Small intestine (tissue), 16 donors: ENCODE results near the gene BEND5. TPM values are rescaled to one million over a fixed set of nuclear protein-coding genes. Genes with fewer than 3 reads are reported as not detected.

Source experiments
- DNase-seq, 2 donors: peaks; one replicate each; pipeline versions ENCODE4 v3.0.0 to v3.0.0-alpha.2; 2013
- FAIRE-seq: peaks from 2 replicates; lab custom pipeline; 2012; peaks lifted over from hg19 to GRCh38; lab: Jason Lieb, UNC
- H3K27ac ChIP-seq, 3 donors: one replicate each; pipeline ENCODE4 v1.5.1; 2013; ENCODE audit warnings: low read length in 2 of 3, mild to moderate bottlenecking in 2 of 3, control low read depth in 1 of 3, inconsistent platforms in 1 of 3, low read depth in 1 of 3, moderate library complexity in 1 of 3
- H3K27me3 ChIP-seq, 3 donors: one replicate each; pipeline ENCODE4 v1.6.1; 2013; ENCODE audit warnings: low read length in 3 of 3, inconsistent platforms in 1 of 3; ENCODE audit not compliant: control insufficient read depth in 3 of 3, insufficient read depth in 3 of 3
- H3K36me3 ChIP-seq, 3 donors: one replicate each; pipeline ENCODE4 v1.6.1; 2013; ENCODE audit warnings: low read length in 3 of 3, inconsistent platforms in 1 of 3, low read depth in 1 of 3, mild to moderate bottlenecking in 1 of 3, moderate library complexity in 1 of 3; ENCODE audit not compliant: control insufficient read depth in 3 of 3, insufficient read depth in 2 of 3
- H3K4me1 ChIP-seq, 3 donors: one replicate each; pipeline ENCODE4 v1.6.1; 2013; ENCODE audit warnings: low read length in 2 of 3, inconsistent platforms in 1 of 3, low read depth in 1 of 3, mild to moderate bottlenecking in 1 of 3, moderate library complexity in 1 of 3; ENCODE audit not compliant: control insufficient read depth in 3 of 3, insufficient read depth in 2 of 3
- H3K4me3 ChIP-seq, 3 donors: one replicate each; pipeline ENCODE4 v1.5.1; 2013; ENCODE audit warnings: low read length in 3 of 3, control low read depth in 1 of 3, inconsistent platforms in 1 of 3, low read depth in 1 of 3, mild to moderate bottlenecking in 1 of 3, moderate library complexity in 1 of 3
- H3K9me3 ChIP-seq, 2 donors: one replicate each; pipeline ENCODE4 v1.6.1; 2013; ENCODE audit warnings: low read depth in 1 of 2, low read length in 1 of 2; ENCODE audit not compliant: control insufficient read depth in 2 of 2, insufficient read depth in 1 of 2
- WGBS, 3 donors: extraction: QIAGEN DNeasy Blood & Tissue Kit; methylation state at CpG; one replicate each; pipeline ENCODE4 v1.1.7; 2013; 5-methylcytosine and 5-hydroxymethylcytosine counted together
- long read RNA-seq, 10 donors: transcript quantifications; one replicate each; lab custom pipeline, GENCODE V29; 2026
- polyA plus RNA-seq, 4 donors: library from polyadenylated mRNA; stranded (reverse) in 3 of 4; unstranded in 1 of 4; fragments of 200-250 nt in 3 of 4; fragments of 120-200 nt in 1 of 4; gene quantifications; one replicate each; pipeline versions ENCODE4 v1.2.1 to v1.2.3, GENCODE V29; 2013
- donor health status: healthy with polysubstance abuse.
- donor health status: control.
- donor health status: control.
- donor health status: Bipolar disorder and iron deficiency.
- donor health status: healthy.

Gene BEND5, protein sequence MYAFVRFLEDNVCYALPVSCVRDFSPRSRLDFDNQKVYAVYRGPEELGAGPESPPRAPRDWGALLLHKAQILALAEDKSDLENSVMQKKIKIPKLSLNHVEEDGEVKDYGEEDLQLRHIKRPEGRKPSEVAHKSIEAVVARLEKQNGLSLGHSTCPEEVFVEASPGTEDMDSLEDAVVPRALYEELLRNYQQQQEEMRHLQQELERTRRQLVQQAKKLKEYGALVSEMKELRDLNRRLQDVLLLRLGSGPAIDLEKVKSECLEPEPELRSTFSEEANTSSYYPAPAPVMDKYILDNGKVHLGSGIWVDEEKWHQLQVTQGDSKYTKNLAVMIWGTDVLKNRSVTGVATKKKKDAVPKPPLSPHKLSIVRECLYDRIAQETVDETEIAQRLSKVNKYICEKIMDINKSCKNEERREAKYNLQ
- 1 to 10 TPM in 3 of 4 donors, under 1 TPM in 1; 0.45 to 4.7 (median 2.9) TPM for polyA plus RNA-seq
- long read RNA-seq, donor 1: 0 reads
- long read RNA-seq, donor 2: 0 reads
- long read RNA-seq, donor 3, partial matches to known transcripts: 0 of 5 reads
- long read RNA-seq, donor 3, other reads (novel, unspliced or antisense): 0 of 5 reads
- long read RNA-seq, donor 4: 0 reads
- long read RNA-seq, donor 5, partial matches to known transcripts: 0 of 2 reads
- long read RNA-seq, donor 5, other reads (novel, unspliced or antisense): 0 of 2 reads
- long read RNA-seq, donor 6, partial matches to known transcripts: 0 of 1 reads
- long read RNA-seq, donor 6, other reads (novel, unspliced or antisense): 0 of 1 reads
- long read RNA-seq, donor 7: 0 reads
- long read RNA-seq, donor 8, transcript BEND5-201 (6 exons, 1,716 nt): major isoform, 7 of 7 reads
- long read RNA-seq, donor 8, partial matches to known transcripts: 0 of 7 reads
- long read RNA-seq, donor 8, other reads (novel, unspliced or antisense): 0 of 7 reads
- long read RNA-seq, donor 9: 0 reads
- long read RNA-seq, donor 10, partial matches to known transcripts: 0 of 4 reads
- long read RNA-seq, donor 10, other reads (novel, unspliced or antisense): 0 of 4 reads

DNA sequence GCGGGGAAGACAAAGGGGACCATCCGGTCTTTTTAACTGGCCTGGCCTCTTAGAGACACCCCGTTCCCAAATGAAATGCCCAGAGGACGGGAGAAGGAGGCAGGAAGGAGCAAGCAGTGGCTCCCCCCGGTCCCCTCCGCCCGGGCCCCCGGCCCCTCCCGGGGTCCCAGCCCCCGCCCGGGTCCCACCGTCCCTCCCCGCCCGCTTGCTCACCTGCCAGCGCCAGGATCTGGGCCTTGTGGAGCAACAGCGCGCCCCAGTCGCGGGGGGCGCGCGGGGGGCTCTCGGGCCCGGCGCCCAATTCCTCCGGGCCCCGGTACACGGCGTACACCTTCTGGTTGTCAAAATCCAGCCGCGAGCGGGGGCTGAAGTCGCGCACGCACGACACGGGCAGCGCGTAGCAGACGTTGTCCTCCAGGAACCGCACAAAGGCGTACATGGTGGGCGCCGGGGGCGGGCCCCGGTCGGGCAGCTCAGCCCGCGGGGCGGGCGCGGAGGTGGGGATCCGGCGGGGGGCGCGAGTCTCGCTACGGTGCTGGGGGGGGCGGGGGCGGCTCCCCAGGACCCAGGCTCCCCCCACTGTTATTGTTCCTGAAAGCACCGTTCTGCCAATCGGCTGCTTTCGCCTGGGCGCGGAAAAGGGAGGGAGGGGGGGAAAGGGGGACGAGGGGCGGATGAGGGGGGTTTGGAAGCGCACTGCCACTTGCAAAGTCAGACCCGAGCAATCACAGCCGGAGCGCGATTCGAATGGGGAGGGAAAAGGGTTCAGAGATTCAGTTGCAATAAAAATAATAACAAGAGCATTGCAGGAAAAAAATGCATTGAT is at the start of gene BEND5:
Gene BEND5, minus strand, starts transcription at position 499 of the 826 bp plus-strand sequence. Its CDS starts 60 bp downstream, at position 439.
- FAIRE-seq (no peak), DNase-seq (peak; percentile 17 to 67)
- Histone ChIP-seq H3K4me1 (peaks cover 0 to 22% (median 8%) of the 10 kb centered on the region in 3 donors), H3K36me3 (no peaks in the 10 kb centered on the region), H3K9me3 (no peaks in the 10 kb centered on the region), H3K27ac (peak within 1 kb of the TSS in 1 of 3 donors; percentile 54), H3K4me3 (peak within 1 kb of the TSS; percentile 62 to 72 (median 63)), H3K27me3 (peaks cover 0 to 5% (median 0%) of the 10 kb centered on the region in 3 donors)
- 1% methylated on average over 52 to 73 of the region's 73 CpGs for WGBS, 3 donors

DNA sequence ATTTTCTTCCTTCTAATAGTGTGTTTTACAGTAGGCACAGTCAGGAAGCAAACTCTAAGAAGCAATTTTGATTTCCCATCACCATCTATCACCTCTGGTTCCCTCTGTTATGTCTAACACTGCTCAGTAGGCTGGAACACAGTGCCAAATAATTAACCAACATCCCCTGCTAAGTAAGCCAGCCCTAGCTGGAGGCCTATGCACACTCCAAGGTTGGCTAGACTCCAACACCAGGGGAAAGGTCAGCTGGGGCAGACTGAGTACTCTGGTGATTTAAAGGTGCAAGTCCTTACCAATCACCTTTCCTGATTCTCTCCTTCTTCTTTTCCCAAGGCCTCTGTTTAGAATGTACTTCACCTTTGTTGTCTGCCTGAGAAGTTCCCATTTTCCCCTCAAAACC is 46.5 kb upstream of the BEND5 start:
- Histone ChIP-seq H3K36me3 (no peaks in the 10 kb centered on the region), H3K4me1 (peaks cover 2 to 11% (median 2%) of the 10 kb centered on the region in 3 donors), H3K4me3 (no peak overlapping the region), H3K27me3 (peaks cover 0 to 11% (median 0%) of the 10 kb centered on the region in 3 donors), H3K27ac (peak overlapping the region in 1 of 3 donors; percentile 0), H3K9me3 (no peaks in the 10 kb centered on the region)
- no peak for FAIRE-seq
- peak; percentile 83 to 92 for DNase-seq

DNA sequence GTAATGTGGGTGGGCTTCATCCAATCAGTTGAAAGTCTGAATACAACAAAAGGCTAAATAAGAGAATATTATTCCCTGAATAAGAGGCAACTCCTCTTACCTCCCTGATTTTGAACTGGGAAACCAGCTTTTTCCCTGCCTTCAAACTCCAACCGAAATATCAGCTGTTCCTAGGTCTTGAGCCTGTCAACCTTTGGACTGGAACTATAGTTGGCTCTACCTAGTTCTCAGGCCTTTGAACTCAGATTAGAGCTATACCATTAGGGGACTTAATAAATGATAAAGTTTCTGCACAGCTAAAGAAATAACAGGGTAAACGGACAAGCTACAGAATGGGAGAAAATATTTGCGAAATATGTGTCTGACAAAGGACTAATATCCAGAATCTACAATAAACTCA is 43.8 kb upstream of the BEND5 start:
- no peak for FAIRE-seq
- no peaks in the 10 kb centered on the region for H3K9me3 ChIP-seq
- H3K4me3 ChIP-seq: no peak overlapping the region
- no peaks in the 10 kb centered on the region for H3K27me3 ChIP-seq
- peak; percentile 46 to 78 for DNase-seq
- peaks cover 2 to 6% (median 2%) of the 10 kb centered on the region in 3 donors for H3K4me1 ChIP-seq
- WGBS, 3 donors: 28 to 70% (median 48%) methylated on average over 3 of the region's 3 CpGs
- H3K27ac ChIP-seq: no peak overlapping the region
- H3K36me3 ChIP-seq: no peaks in the 10 kb centered on the region

DNA sequence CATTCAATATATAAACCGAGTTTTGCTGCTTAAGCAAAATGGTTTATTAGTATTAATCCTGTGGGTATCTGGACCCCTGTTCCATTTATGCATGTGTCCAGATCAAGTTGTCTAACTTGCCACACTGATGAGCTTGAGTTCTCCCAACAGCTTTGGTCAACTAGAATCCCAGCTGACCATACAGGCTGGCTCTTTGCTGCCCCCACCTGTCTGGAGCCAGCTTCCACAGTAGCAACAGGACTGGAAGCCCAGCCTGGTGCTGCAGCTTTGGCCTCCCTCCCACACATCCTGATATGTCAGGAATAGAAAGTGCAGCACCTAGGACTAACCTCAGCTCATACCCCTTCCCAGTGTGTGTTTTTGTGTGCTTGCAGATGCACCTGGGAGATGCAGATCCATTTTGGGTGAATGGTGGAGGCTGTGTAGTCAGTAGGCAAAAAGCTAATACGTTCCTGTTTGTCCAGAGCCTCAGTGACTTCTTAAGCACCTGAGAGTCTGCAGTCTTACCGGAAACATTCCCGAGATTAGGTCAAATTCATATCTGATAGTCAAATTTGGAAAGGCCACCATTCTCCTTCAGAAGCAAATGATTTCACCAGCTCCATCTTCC is 40.9 kb upstream of the BEND5 start:
- Histone ChIP-seq H3K27me3 (no peaks in the 10 kb centered on the region), H3K4me3 (no peak overlapping the region), H3K36me3 (no peaks in the 10 kb centered on the region), H3K9me3 (no peaks in the 10 kb centered on the region), H3K27ac (no peak overlapping the region), H3K4me1 (peaks cover 1 to 2% (median 2%) of the 10 kb centered on the region in 3 donors)
- FAIRE-seq: no peak
- 64 to 71% (median 65%) methylated on average over 4 of the region's 4 CpGs for WGBS, 3 donors
- DNase-seq: peak; percentile 68 to 70

DNA sequence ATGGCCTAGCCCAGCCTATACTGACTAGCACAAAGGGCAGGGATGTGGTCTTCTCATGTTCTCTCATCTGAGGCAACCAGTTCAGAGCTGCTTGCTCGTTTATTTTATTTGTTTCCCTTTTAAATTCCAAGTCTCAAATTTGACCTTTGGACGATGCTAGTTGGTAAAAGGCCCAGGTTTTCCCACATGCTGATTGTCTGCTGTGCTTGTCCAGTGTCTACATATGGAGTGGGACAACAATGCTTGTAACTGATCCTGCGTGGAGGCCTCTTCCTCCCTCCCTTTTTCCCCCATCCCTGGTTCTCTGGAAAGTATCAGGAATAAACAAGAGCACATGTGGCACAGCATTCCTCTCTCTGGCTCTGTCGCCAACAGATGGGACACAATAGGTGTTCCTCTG is 34.0 kb upstream of the BEND5 start:
- H3K27ac ChIP-seq: no peak overlapping the region
- no peaks in the 10 kb centered on the region for H3K36me3 ChIP-seq
- WGBS, 3 donors: 30 to 48% (median 42%) methylated on average over 4 of the region's 4 CpGs
- FAIRE-seq (no peak), DNase-seq (no peak)
- no peak overlapping the region for H3K4me3 ChIP-seq
- H3K27me3 ChIP-seq: no peaks in the 10 kb centered on the region
- no peaks in the 10 kb centered on the region for H3K4me1 ChIP-seq
- no peaks in the 10 kb centered on the region for H3K9me3 ChIP-seq

DNA sequence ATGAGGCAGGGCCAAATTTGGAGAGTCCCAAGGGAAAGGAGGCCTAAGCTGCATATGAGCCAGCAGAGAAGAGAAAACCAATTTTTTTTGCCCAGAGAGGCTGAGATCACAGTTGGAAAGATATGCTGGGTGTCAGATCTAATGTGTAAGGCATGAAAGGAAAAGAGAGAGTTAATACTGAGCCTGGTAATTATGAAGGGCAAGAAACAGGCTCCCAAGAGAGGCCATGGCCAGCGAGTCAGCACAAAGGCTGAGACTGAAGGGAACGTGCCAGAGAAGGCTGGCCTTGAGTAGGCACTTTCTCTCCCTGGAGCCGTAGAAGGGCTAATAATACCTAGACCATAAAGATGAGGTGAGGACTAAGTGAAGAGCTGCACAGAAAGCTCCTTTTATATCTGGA is 31.8 kb upstream of the BEND5 start:
- H3K36me3 ChIP-seq: no peaks in the 10 kb centered on the region
- H3K4me1 ChIP-seq: no peaks in the 10 kb centered on the region
- H3K27me3 ChIP-seq: no peaks in the 10 kb centered on the region
- 42 to 64% (median 55%) methylated on average over 3 of the region's 3 CpGs for WGBS, 3 donors
- FAIRE-seq (no peak), DNase-seq (no peak)
- H3K27ac ChIP-seq: no peak overlapping the region
- no peaks in the 10 kb centered on the region for H3K9me3 ChIP-seq
- H3K4me3 ChIP-seq: no peak overlapping the region

DNA sequence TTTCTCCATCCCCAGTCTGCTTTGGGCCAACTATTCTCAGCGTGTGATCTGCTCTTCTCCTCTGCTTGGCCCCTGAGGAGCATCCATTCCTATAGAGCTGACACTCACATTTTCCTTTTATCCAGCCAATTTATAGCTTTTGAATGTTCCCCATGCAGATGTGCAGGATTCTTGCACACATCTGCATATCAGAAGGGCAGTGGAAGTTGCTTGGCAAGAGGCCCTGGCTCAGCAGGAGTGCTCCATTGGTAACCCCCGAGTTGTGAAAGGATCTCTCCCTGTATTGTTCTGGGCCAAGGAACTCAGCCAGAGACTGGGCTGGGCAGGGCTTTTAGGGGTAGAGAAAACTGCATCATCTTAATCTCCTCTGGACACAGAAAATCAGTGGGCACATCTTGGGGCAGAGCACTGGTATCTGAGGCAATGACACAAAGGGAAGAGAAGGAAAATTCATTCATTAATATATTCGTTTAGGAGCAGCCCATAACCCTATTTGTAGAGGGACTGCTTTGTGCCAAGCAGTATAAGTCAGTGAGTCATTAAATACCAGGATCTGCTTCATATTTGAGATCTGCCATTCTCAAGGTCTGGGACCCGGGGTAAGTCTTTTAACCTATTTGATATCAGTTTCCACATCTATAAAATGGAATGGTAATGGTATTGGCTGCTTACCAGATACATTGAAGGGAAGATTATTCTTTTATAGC is 31.0 kb upstream of the BEND5 start:
- DNase-seq (no peak), FAIRE-seq (no peak)
- H3K36me3 ChIP-seq: no peaks in the 10 kb centered on the region
- no peak overlapping the region for H3K4me3 ChIP-seq
- 50 to 60% (median 55%) methylated on average over 4 of the region's 4 CpGs for WGBS, 3 donors
- no peaks in the 10 kb centered on the region for H3K27me3 ChIP-seq
- H3K9me3 ChIP-seq: no peaks in the 10 kb centered on the region
- no peaks in the 10 kb centered on the region for H3K4me1 ChIP-seq
- no peak overlapping the region for H3K27ac ChIP-seq
